Measurements from ENCODE around the gene TAF9B. TPM values are rescaled to one million over a fixed set of nuclear protein-coding genes. Genes with fewer than 3 reads are reported as not detected.
A peak's percentile ranks its signal among the peaks of the same experiment; 100 is the strongest.

TAF9B gene
- total RNA-seq, 1 donor from 2014 or later: 19.9 TPM

GRCh38 chrX:78109458-78109857 lies 30.0 kb downstream of the TAF9B start:
- peaks cover 2% of the 10 kb centered on the region for H3K36me3 Mint-ChIP-seq (ENCODE audit: unreplicated experiment)
- peaks cover 9% of the 10 kb centered on the region for H3K9me3 Mint-ChIP-seq (ENCODE audit: unreplicated experiment)
- TF ChIP-seq CTCF (IDR thresholded peaks at IDR 0.05): no peak
- no peak for DNase-seq (ENCODE audit: extremely low spot score, unreplicated experiment)
- no peaks in the 10 kb centered on the region for H3K27me3 Mint-ChIP-seq (ENCODE audit: unreplicated experiment)
- H3K4me1 Mint-ChIP-seq (ENCODE audit: unreplicated experiment): peaks cover 38% of the 10 kb centered on the region
- H3K4me3 Mint-ChIP-seq (ENCODE audit: unreplicated experiment): no peak overlapping the region
- no peak overlapping the region for H3K27ac Mint-ChIP-seq (ENCODE audit: unreplicated experiment)

GRCh38 chrX:78106651-78106986 lies 32.8 kb downstream of the TAF9B start:
- H3K36me3 Mint-ChIP-seq (ENCODE audit: unreplicated experiment): peaks cover 2% of the 10 kb centered on the region
- no peak overlapping the region for H3K27ac Mint-ChIP-seq (ENCODE audit: unreplicated experiment)
- no peaks in the 10 kb centered on the region for H3K27me3 Mint-ChIP-seq (ENCODE audit: unreplicated experiment)
- DNase-seq (ENCODE audit: extremely low spot score, unreplicated experiment): no peak
- no peak overlapping the region for H3K4me3 Mint-ChIP-seq (ENCODE audit: unreplicated experiment)
- peaks cover 40% of the 10 kb centered on the region for H3K4me1 Mint-ChIP-seq (ENCODE audit: unreplicated experiment)
- TF ChIP-seq CTCF (IDR thresholded peaks at IDR 0.05): no peak
- peaks cover 15% of the 10 kb centered on the region for H3K9me3 Mint-ChIP-seq (ENCODE audit: unreplicated experiment)

- DNase-seq (ENCODE audit: extremely low spot score, unreplicated experiment): no peak
- H3K4me1 Mint-ChIP-seq (ENCODE audit: unreplicated experiment): peaks cover 40% of the 10 kb centered on the region
- H3K9me3 Mint-ChIP-seq (ENCODE audit: unreplicated experiment): peaks cover 15% of the 10 kb centered on the region
- H3K36me3 Mint-ChIP-seq (ENCODE audit: unreplicated experiment): peaks cover 2% of the 10 kb centered on the region
- no peaks in the 10 kb centered on the region for H3K27me3 Mint-ChIP-seq (ENCODE audit: unreplicated experiment)
- TF ChIP-seq CTCF (IDR thresholded peaks at IDR 0.05): no peak
- peak overlapping the region; percentile 44 for H3K4me3 Mint-ChIP-seq (ENCODE audit: unreplicated experiment)
- no peak overlapping the region for H3K27ac Mint-ChIP-seq (ENCODE audit: unreplicated experiment)
Measured at GRCh38 chrX:78105944-78106650, 33.4 kb downstream of the TAF9B start.

GRCh38 chrX:78104447-78105176 lies 34.8 kb downstream of the TAF9B start:
- TF ChIP-seq CTCF (IDR thresholded peaks at IDR 0.05): no peak
- Mint-ChIP-seq H3K4me1 (ENCODE audit: unreplicated experiment) (peaks cover 40% of the 10 kb centered on the region), H3K27ac (ENCODE audit: unreplicated experiment) (peak overlapping the region; percentile 88), H3K36me3 (ENCODE audit: unreplicated experiment) (peaks cover 2% of the 10 kb centered on the region), H3K27me3 (ENCODE audit: unreplicated experiment) (no peaks in the 10 kb centered on the region), H3K9me3 (ENCODE audit: unreplicated experiment) (peaks cover 16% of the 10 kb centered on the region), H3K4me3 (ENCODE audit: unreplicated experiment) (peak overlapping the region; percentile 86)
- DNase-seq (ENCODE audit: extremely low spot score, unreplicated experiment): no peak

All from osteocyte (in vitro differentiated cells).